ENCODE measurements around the gene PXDN. TPM values are rescaled to one million over a fixed set of nuclear protein-coding genes. Genes with fewer than 3 reads are reported as not detected.

The PXDN gene
- total RNA-seq, 1 donor from 2014 or later: 1.1 TPM

GRCh38 chr2:1670636-1671035 lies 73.7 kb downstream of the PXDN start:
- no peak for DNase-seq
- no peak overlapping the region for H3K4me3 Mint-ChIP-seq
- no peak overlapping the region for H3K27ac Mint-ChIP-seq
- no peaks in the 10 kb centered on the region for H3K4me1 Mint-ChIP-seq
- intact Hi-C loops (cut with micrococcal nuclease): no loop called here
- H3K9me3 Mint-ChIP-seq: no peaks in the 10 kb centered on the region
- no peaks in the 10 kb centered on the region for H3K27me3 Mint-ChIP-seq
- no peaks in the 10 kb centered on the region for H3K36me3 Mint-ChIP-seq (ENCODE audit: low read depth)

- Mint-ChIP-seq H3K27me3 (no peaks in the 10 kb centered on the region), H3K9me3 (no peaks in the 10 kb centered on the region), H3K27ac (no peak overlapping the region), H3K4me1 (no peaks in the 10 kb centered on the region), H3K4me3 (no peak overlapping the region), H3K36me3 (ENCODE audit: low read depth) (no peaks in the 10 kb centered on the region)
- intact Hi-C loops (cut with micrococcal nuclease): no loop called here
- DNase-seq: no peak
Measured at GRCh38 chr2:1665761-1666505, 78.4 kb downstream of the PXDN start.

GRCh38 chr2:1664698-1665097 lies 79.6 kb downstream of the PXDN start:
- no peak overlapping the region for H3K27ac Mint-ChIP-seq
- no peaks in the 10 kb centered on the region for H3K36me3 Mint-ChIP-seq (ENCODE audit: low read depth)
- no peak overlapping the region for H3K4me3 Mint-ChIP-seq
- H3K27me3 Mint-ChIP-seq: no peaks in the 10 kb centered on the region
- no peaks in the 10 kb centered on the region for H3K9me3 Mint-ChIP-seq
- no peaks in the 10 kb centered on the region for H3K4me1 Mint-ChIP-seq
- intact Hi-C loops (cut with micrococcal nuclease): no loop called here
- DNase-seq: no peak

- H3K27ac Mint-ChIP-seq: no peak overlapping the region
- no peaks in the 10 kb centered on the region for H3K27me3 Mint-ChIP-seq
- DNase-seq: no peak
- H3K4me1 Mint-ChIP-seq: no peaks in the 10 kb centered on the region
- H3K4me3 Mint-ChIP-seq: no peak overlapping the region
- H3K9me3 Mint-ChIP-seq: no peaks in the 10 kb centered on the region
- no peaks in the 10 kb centered on the region for H3K36me3 Mint-ChIP-seq (ENCODE audit: low read depth)
- intact Hi-C loops (cut with micrococcal nuclease): no loop called here
Measured at GRCh38 chr2:1664076-1664605, 80.2 kb downstream of the PXDN start.

GRCh38 chr2:1663621-1664020 lies 80.7 kb downstream of the PXDN start:
- H3K4me3 Mint-ChIP-seq: no peak overlapping the region
- intact Hi-C loops (cut with micrococcal nuclease): no loop called here
- H3K27me3 Mint-ChIP-seq: no peaks in the 10 kb centered on the region
- no peaks in the 10 kb centered on the region for H3K36me3 Mint-ChIP-seq (ENCODE audit: low read depth)
- no peaks in the 10 kb centered on the region for H3K9me3 Mint-ChIP-seq
- no peak for DNase-seq
- H3K27ac Mint-ChIP-seq: no peak overlapping the region
- H3K4me1 Mint-ChIP-seq: no peaks in the 10 kb centered on the region

GRCh38 chr2:1662606-1663180 lies 81.6 kb downstream of the PXDN start:
- no peak overlapping the region for H3K4me3 Mint-ChIP-seq
- no peaks in the 10 kb centered on the region for H3K9me3 Mint-ChIP-seq
- H3K27me3 Mint-ChIP-seq: no peaks in the 10 kb centered on the region
- no peak overlapping the region for H3K27ac Mint-ChIP-seq
- no peaks in the 10 kb centered on the region for H3K36me3 Mint-ChIP-seq (ENCODE audit: low read depth)
- H3K4me1 Mint-ChIP-seq: no peaks in the 10 kb centered on the region
- DNase-seq: no peak
- intact Hi-C loops (cut with micrococcal nuclease): no loop called here

- Mint-ChIP-seq H3K27me3 (no peaks in the 10 kb centered on the region), H3K36me3 (ENCODE audit: low read depth) (no peaks in the 10 kb centered on the region), H3K4me1 (no peaks in the 10 kb centered on the region), H3K27ac (no peak overlapping the region), H3K4me3 (no peak overlapping the region), H3K9me3 (no peaks in the 10 kb centered on the region)
- intact Hi-C loops (cut with micrococcal nuclease): no loop called here
- DNase-seq: no peak
Measured at GRCh38 chr2:1661891-1662605, 82.3 kb downstream of the PXDN start.

GRCh38 chr2:1660656-1661640 lies 83.4 kb downstream of the PXDN start:
- intact Hi-C loops (cut with micrococcal nuclease): no loop called here
- Mint-ChIP-seq H3K36me3 (ENCODE audit: low read depth) (no peaks in the 10 kb centered on the region), H3K4me1 (no peaks in the 10 kb centered on the region), H3K4me3 (no peak overlapping the region), H3K27ac (no peak overlapping the region), H3K27me3 (no peaks in the 10 kb centered on the region), H3K9me3 (no peaks in the 10 kb centered on the region)
- DNase-seq: no peak

- intact Hi-C loops (cut with micrococcal nuclease): no loop called here
Measured at GRCh38 chr2:1659951-1660565, 84.3 kb downstream of the PXDN start.

GRCh38 chr2:1658394-1659151 lies 85.7 kb downstream of the PXDN start:
- Mint-ChIP-seq H3K4me1 (no peaks in the 10 kb centered on the region), H3K27me3 (no peaks in the 10 kb centered on the region)

More at GRCh38 chr2:1659951-1660565, 84.3 kb downstream of the PXDN start:
- Mint-ChIP-seq H3K36me3 (ENCODE audit: low read depth) (no peaks in the 10 kb centered on the region), H3K4me1 (no peaks in the 10 kb centered on the region), H3K9me3 (no peaks in the 10 kb centered on the region), H3K4me3 (no peak overlapping the region), H3K27ac (no peak overlapping the region), H3K27me3 (no peaks in the 10 kb centered on the region)
- no peak for DNase-seq

GRCh38 chr2:1656961-1657841 lies 87.1 kb downstream of the PXDN start:
- H3K4me3 Mint-ChIP-seq: no peak overlapping the region
- no peaks in the 10 kb centered on the region for H3K9me3 Mint-ChIP-seq
- H3K36me3 Mint-ChIP-seq (ENCODE audit: low read depth): no peaks in the 10 kb centered on the region
- H3K27ac Mint-ChIP-seq: no peak overlapping the region
- H3K4me1 Mint-ChIP-seq: no peaks in the 10 kb centered on the region
- intact Hi-C loops (cut with micrococcal nuclease): no loop called here
- no peaks in the 10 kb centered on the region for H3K27me3 Mint-ChIP-seq
- no peak for DNase-seq

More at GRCh38 chr2:1658394-1659151, 85.7 kb downstream of the PXDN start:
- intact Hi-C loops (cut with micrococcal nuclease): no loop called here
- Mint-ChIP-seq H3K36me3 (ENCODE audit: low read depth) (no peaks in the 10 kb centered on the region), H3K4me3 (no peak overlapping the region), H3K27ac (no peak overlapping the region), H3K9me3 (no peaks in the 10 kb centered on the region)
- DNase-seq: no peak

All from activated CD4-positive, alpha-beta T cell treated with anti-CD3 and anti-CD28 coated beads, Interleukin-2, amount 10 ng/mL, durations not matched to agents 24 days and 14 days (primary cell).